HCT116 (cell line): ENCODE data around the gene CLOCK. TPM values are rescaled to one million over a fixed set of nuclear protein-coding genes. Genes with fewer than 3 reads are reported as not detected.

ENCODE experiments used
- ATAC-seq: fragments of 200-7000 bp; cut with Tn5 transposase; 2 replicates; pipeline ENCODE4 v1.9.1; 2020; ENCODE audit warnings: mild to moderate bottlenecking, moderate library complexity
- BruUV-seq: library from RNA; stranded (reverse); fragments of 400-500 nt; replicated peaks from 2 replicates; lab custom pipeline; 2021; lab: Mats Ljungman, UMichigan
- CTCF ChIA-PET: fragments of 300-600 bp; sonication (Branson Sonifier 250); formaldehyde crosslinking; loops from one replicate; lab custom pipeline; 2021; ENCODE audit warnings: antibody characterized with exemption; lab: Charles Lee
- POLR2A ChIA-PET: fragments of 300-600, 350-600 bp; sonication (Branson Sonifier 250); formaldehyde crosslinking; loops from one replicate; lab custom pipeline; 2021; ENCODE audit warnings: antibody characterized with exemption; lab: Charles Lee
- RAD21 ChIA-PET, 2 experiments: fragments of 300-600 bp; sonication (Branson Sonifier 250); formaldehyde crosslinking; loops; one replicate each; lab custom pipeline; 2023; ENCODE audit warnings: low total read pairs in 2 of 2; ENCODE audit not compliant: uncharacterized antibody in 2 of 2, unreplicated experiment in 2 of 2, low non-redundant PET in 1 of 2; lab: Charles Lee
- DNase-seq: peaks from one replicate; pipeline ENCODE4 v3.0.0-alpha.2; 2010; ENCODE audit warnings: low read depth, low spot score
- H2AFZ ChIP-seq: fragments of 200-600 bp; shearing (Covaris generic), sonication (generic); 2 replicates; pipeline ENCODE4 v1.6.1; 2017; ENCODE audit warnings: low read depth, mixed run types, mixed read lengths, antibody characterized with exemption, low read length; ENCODE audit not compliant: poor library complexity, severe bottlenecking
- H3K27ac ChIP-seq: 2 replicates; pipeline ENCODE4 v1.5.1; 2012; ENCODE audit warnings: low read depth, low read length
- H3K27me3 ChIP-seq: fragments of 200-600 bp; sonication (generic); 2 replicates; pipeline ENCODE4 v1.6.1; 2016; ENCODE audit warnings: mixed run types, low read length, mixed read lengths; ENCODE audit not compliant: insufficient read depth
- H3K36me3 ChIP-seq, 2 experiments: fragments of 200-500 bp in 1 of 2; fragments of 200-600 bp in 1 of 2; sonication (Bioruptor generic) in 1 of 2; sonication (generic) in 1 of 2; 2 replicates each; pipeline versions ENCODE4 v1.5.1 to v1.6.1; 2014 to 2016; ENCODE audit warnings: low read length in 2 of 2, inconsistent platforms in 1 of 2, mixed read lengths in 1 of 2, mixed run types in 1 of 2; ENCODE audit not compliant: insufficient read depth in 2 of 2, control insufficient read depth in 1 of 2
- H3K4me1 ChIP-seq, 2 experiments: fragments of 200-600 bp in 1 of 2; sonication (generic) in 1 of 2; 2 replicates each; pipeline versions ENCODE4 v1.5.1 to v1.6.1; 2012 to 2017; ENCODE audit warnings: low read length in 2 of 2, inconsistent platforms in 1 of 2, mild to moderate bottlenecking in 1 of 2, mixed read lengths in 1 of 2, mixed run types in 1 of 2, moderate library complexity in 1 of 2; ENCODE audit not compliant: insufficient read depth in 2 of 2, control insufficient read depth in 1 of 2
- H3K4me2 ChIP-seq: fragments of 200-600 bp; sonication (generic); 2 replicates; pipeline ENCODE4 v1.6.1; 2017; ENCODE audit warnings: mixed run types, low read length, mixed read lengths
- H3K4me3 ChIP-seq, 2 experiments: fragments of 200-600 bp in 1 of 2; sonication (generic) in 1 of 2; replicated peaks in 1 of 2; 2 replicates each; pipeline ENCODE4 v1.5.1; 2011 to 2016; ENCODE audit warnings: low read length in 2 of 2, control low read depth in 1 of 2, low read depth in 1 of 2, mild to moderate bottlenecking in 1 of 2, mixed read lengths in 1 of 2, mixed run types in 1 of 2
- H3K79me2 ChIP-seq: fragments of 200-600 bp; sonication (generic); 2 replicates; pipeline ENCODE4 v1.6.1; 2017; ENCODE audit warnings: mild to moderate bottlenecking, mixed run types, low read length, moderate library complexity, mixed read lengths; ENCODE audit not compliant: insufficient read depth
- H3K9ac ChIP-seq: fragments of 200-600 bp; sonication (generic); 2 replicates; pipeline ENCODE4 v1.6.1; 2016; ENCODE audit warnings: low read length, mixed read lengths
- H3K9me2 ChIP-seq: fragments of 200-600 bp; sonication (generic), shearing (Covaris generic); 2 replicates; pipeline ENCODE4 v1.6.1; 2017; ENCODE audit warnings: mixed run types, mild to moderate bottlenecking, moderate library complexity; ENCODE audit not compliant: insufficient read depth
- H3K9me3 ChIP-seq, 2 experiments: fragments of 200-500 bp in 1 of 2; fragments of 200-600 bp in 1 of 2; sonication (Bioruptor generic) in 1 of 2; sonication (generic) in 1 of 2; 2 replicates each; pipeline ENCODE4 v1.6.1; 2014 to 2017; ENCODE audit warnings: low read length in 2 of 2, mixed read lengths in 2 of 2, inconsistent platforms in 1 of 2, low read depth in 1 of 2, mild to moderate bottlenecking in 1 of 2, mixed run types in 1 of 2, moderate library complexity in 1 of 2; ENCODE audit not compliant: control insufficient read depth in 1 of 2, insufficient read depth in 1 of 2
- H4K20me1 ChIP-seq: fragments of 200-600 bp; sonication (generic), shearing (Covaris generic); 2 replicates; pipeline ENCODE4 v1.6.1; 2017; ENCODE audit warnings: mixed run types, mild to moderate bottlenecking, moderate library complexity; ENCODE audit not compliant: insufficient read depth
- ATF3 ChIP-seq: IDR thresholded peaks from 2 replicates; pipeline ENCODE4 v1.6.1; 2012
- CBX3 ChIP-seq: IDR thresholded peaks from 2 replicates; pipeline ENCODE4 v1.6.1; 2012; ENCODE audit warnings: low read depth
- CEBPB ChIP-seq: IDR thresholded peaks from 2 replicates; pipeline ENCODE4 v1.6.1; 2012; ENCODE audit warnings: low read depth
- CTCF ChIP-seq, 3 experiments: fragments of 200-600 bp in 1 of 3; sonication (generic) in 1 of 3; IDR thresholded peaks in 2 of 3; conservative IDR thresholded peaks in 1 of 3; 2 replicates each; pipeline ENCODE4 v1.5.1; 2012 to 2017; ENCODE audit warnings: low read depth in 2 of 3, low read length in 2 of 3, antibody characterized with exemption in 1 of 3, borderline replicate concordance in 1 of 3, control low read depth in 1 of 3, mild to moderate bottlenecking in 1 of 3, mixed read lengths in 1 of 3, mixed run types in 1 of 3, moderate library complexity in 1 of 3; ENCODE audit not compliant: insufficient read depth in 1 of 3
- EGR1 ChIP-seq: IDR thresholded peaks from 2 replicates; pipeline ENCODE4 v1.6.1; 2012; ENCODE audit warnings: low read depth
- FOSL1 ChIP-seq: IDR thresholded peaks from 2 replicates; pipeline ENCODE4 v1.6.1; 2012; ENCODE audit warnings: low read depth
- JUND ChIP-seq: IDR thresholded peaks from 2 replicates; pipeline ENCODE4 v1.6.1; 2012
- POLR2A ChIP-seq: IDR thresholded peaks from 2 replicates; pipeline ENCODE4 v1.7.0; 2011; ENCODE audit warnings: borderline replicate concordance; ENCODE audit not compliant: insufficient read depth, insufficient read length; ENCODE audit errors: extremely low read depth
- POLR2AphosphoS5 ChIP-seq: IDR thresholded peaks from 2 replicates; pipeline ENCODE4 v1.6.1; 2011; ENCODE audit warnings: mild to moderate bottlenecking, low read depth, low read length, moderate library complexity
- RAD21 ChIP-seq: IDR thresholded peaks from 2 replicates; pipeline ENCODE4 v1.6.1; 2012; ENCODE audit warnings: low read depth, mild to moderate bottlenecking
- REST ChIP-seq: IDR thresholded peaks from 2 replicates; pipeline ENCODE4 v1.6.1; 2012; ENCODE audit warnings: low read depth
- SP1 ChIP-seq: IDR thresholded peaks from 2 replicates; pipeline ENCODE4 v1.6.1; 2012; ENCODE audit warnings: low read depth
- SRF ChIP-seq: IDR thresholded peaks from 2 replicates; pipeline ENCODE4 v1.6.1; 2012; ENCODE audit warnings: low read depth
- TCF7L2 ChIP-seq: IDR thresholded peaks from 2 replicates; pipeline ENCODE4 v1.7.0; 2011; ENCODE audit warnings: borderline replicate concordance, inconsistent platforms; ENCODE audit not compliant: insufficient read depth, insufficient read length; ENCODE audit errors: extremely low read depth
- YY1 ChIP-seq: IDR thresholded peaks from 2 replicates; pipeline ENCODE4 v1.6.1; 2011; ENCODE audit warnings: low read length, low read depth, moderate library complexity, mild to moderate bottlenecking; ENCODE audit not compliant: insufficient replicate concordance; ENCODE audit errors: extremely low read depth
- ZFX ChIP-seq: fragments of 450-650 bp; IDR thresholded peaks from 2 replicates; pipeline ENCODE4 v1.6.1; 2017
- intact Hi-C: fragments of 100-400 bp; cut with micrococcal nuclease; formaldehyde crosslinking; loops from 2 replicates; pipeline ENCODE4 v1.10.0; 2022
- total RNA-seq: library from RNA; stranded (reverse); gene quantifications from one replicate; pipeline ENCODE4 v1.2.1, GENCODE V29; 2021; ENCODE audit not compliant: unreplicated experiment
- TF ChIP-seq, protein P1 (sequence below): IDR thresholded peaks from 2 replicates; pipeline ENCODE4 v1.6.1; 2012

CLOCK gene
- total RNA-seq, 1 experiment from 2014 or later, result 38.7 TPM

GRCh38 chr4:55407764-55408163 lies 138.9 kb downstream of the CLOCK start:
- peaks cover 17% of the 10 kb centered on the region; the same call in 1 of the 2 replicates for H4K20me1 ChIP-seq
- BruUV-seq, result no TSS peak
- CTCF ChIA-PET, result no interaction called here
- no peak overlapping the region for H2AFZ ChIP-seq
- peaks cover 24 to 28% of the 10 kb centered on the region in 2 experiments; a peak in 3 of 4 replicates for H3K36me3 ChIP-seq
- intact Hi-C loops, result no loop called here
- TF ChIP-seq CBX3, result no peak
- no peak for TF ChIP-seq SRF
- no peak for TF ChIP-seq JUND
- no peak for TF ChIP-seq TCF7L2
- TF ChIP-seq CTCF (IDR thresholded peaks at IDR 0.05 in 2 of 3, conservative IDR thresholded peaks at IDR 0.05 in 1 of 3; ENCODE audit: borderline replicate concordance in 1 of 3, insufficient read depth in 1 of 3, low read depth in 2 of 3, low read length in 2 of 3), result no peak
- no peak for TF ChIP-seq YY1
- TF ChIP-seq, all 23 proteins: peak for 0
- H3K9me2 ChIP-seq, result no peaks in the 10 kb centered on the region
- H3K27me3 ChIP-seq, result no peaks in the 10 kb centered on the region
- DNase-seq, result no peak
- no peak for ATAC-seq
- ChIA-PET POLR2A (no interaction called here), RAD21 (no interaction called here)
- no peak overlapping the region for H3K27ac ChIP-seq
- no peaks in the 10 kb centered on the region for H3K4me1 ChIP-seq
- H3K9ac ChIP-seq, result no peak overlapping the region
- no peak overlapping the region for H3K4me3 ChIP-seq
- no peaks in the 10 kb centered on the region for H3K9me3 ChIP-seq
- peaks cover 99% of the 10 kb centered on the region for H3K79me2 ChIP-seq
- no peak overlapping the region for H3K4me2 ChIP-seq

- H4K20me1 ChIP-seq, result peaks cover 17% of the 10 kb centered on the region; the same call in 1 of the 2 replicates
- no peak for ATAC-seq
- TF ChIP-seq, protein P1, sequence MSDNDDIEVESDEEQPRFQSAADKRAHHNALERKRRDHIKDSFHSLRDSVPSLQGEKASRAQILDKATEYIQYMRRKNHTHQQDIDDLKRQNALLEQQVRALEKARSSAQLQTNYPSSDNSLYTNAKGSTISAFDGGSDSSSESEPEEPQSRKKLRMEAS, result no peak
- TF ChIP-seq YY1, result no peak
- no peak for TF ChIP-seq RAD21
- TF ChIP-seq EGR1, result no peak
- TF ChIP-seq REST, result no peak
- TF ChIP-seq ATF3, result no peak
- no peak for TF ChIP-seq SP1
- no peak for TF ChIP-seq ZFX
- no peak for TF ChIP-seq FOSL1
- no peak for TF ChIP-seq POLR2AphosphoS5
- TF ChIP-seq POLR2A, result no peak
- no peak for TF ChIP-seq SRF
- TF ChIP-seq CEBPB, result no peak
Measured at GRCh38 chr4:55407119-55407518, 139.6 kb downstream of the CLOCK start.

More at GRCh38 chr4:55407119-55407518, 139.6 kb downstream of the CLOCK start:
- no TSS peak for BruUV-seq
- H3K36me3 ChIP-seq, result peaks cover 24 to 28% of the 10 kb centered on the region in 2 experiments; a peak in 3 of 4 replicates
- ChIA-PET RAD21 (no interaction called here), POLR2A (no interaction called here), CTCF (no interaction called here)
- no peaks in the 10 kb centered on the region for H3K4me1 ChIP-seq
- H3K9me3 ChIP-seq, result no peaks in the 10 kb centered on the region
- H3K4me3 ChIP-seq, result no peak overlapping the region
- H3K9ac ChIP-seq, result no peak overlapping the region
- no peak for DNase-seq
- H2AFZ ChIP-seq, result no peak overlapping the region
- no peak overlapping the region for H3K27ac ChIP-seq
- intact Hi-C loops, result no loop called here
- peaks cover 93% of the 10 kb centered on the region for H3K79me2 ChIP-seq
- H3K9me2 ChIP-seq, result no peaks in the 10 kb centered on the region
- H3K4me2 ChIP-seq, result no peak overlapping the region
- H3K27me3 ChIP-seq, result no peaks in the 10 kb centered on the region
